CD14-positive monocyte (primary cell): ENCODE measurements around the gene GRID1. TPM values are rescaled to one million over a fixed set of nuclear protein-coding genes. Genes with fewer than 3 reads are reported as not detected.

Experiments
- DNase-seq, 3 donors: peaks; one replicate each; pipeline ENCODE4 v3.0.0-alpha.2; 2011 to 2022
- H2AFZ ChIP-seq: 2 replicates; pipeline ENCODE4 v1.6.0; 2012; ENCODE audit warnings: mild to moderate bottlenecking, low read depth, low read length, inconsistent platforms; ENCODE audit not compliant: insufficient read depth, poor library complexity, severe bottlenecking
- H3K27ac ChIP-seq, 2 donors: 1 replicate in 1 of 2; 2 replicates in 1 of 2; pipeline ENCODE4 v1.5.1; 2012 to 2013; ENCODE audit warnings: low read length in 2 of 2, control low read depth in 1 of 2, inconsistent platforms in 1 of 2, low read depth in 1 of 2, mild to moderate bottlenecking in 1 of 2
- H3K27me3 ChIP-seq, 2 donors: one replicate each; pipeline versions ENCODE4 v1.6.0 to v1.6.1; 2011 to 2013; ENCODE audit warnings: low read length in 2 of 2; ENCODE audit not compliant: control insufficient read depth in 2 of 2, insufficient read depth in 2 of 2
- H3K36me3 ChIP-seq, 2 donors: replicated peaks in 1 of 2; 1 replicate in 1 of 2; 2 replicates in 1 of 2; pipeline versions ENCODE4 v1.5.1 to v1.6.1; 2012 to 2013; ENCODE audit warnings: low read length in 2 of 2, control low read depth in 1 of 2, inconsistent platforms in 1 of 2, mild to moderate bottlenecking in 1 of 2; ENCODE audit not compliant: insufficient read depth in 2 of 2, control insufficient read depth in 1 of 2
- H3K4me1 ChIP-seq, 2 donors: 1 replicate in 1 of 2; 2 replicates in 1 of 2; pipeline versions ENCODE4 v1.5.1 to v1.6.1; 2012 to 2013; ENCODE audit warnings: low read length in 2 of 2, control low read depth in 1 of 2, inconsistent platforms in 1 of 2, mild to moderate bottlenecking in 1 of 2, moderate library complexity in 1 of 2; ENCODE audit not compliant: insufficient read depth in 2 of 2, control insufficient read depth in 1 of 2
- H3K4me2 ChIP-seq: replicated peaks from 2 replicates; pipeline ENCODE3; 2012; ENCODE audit warnings: low read length, moderate library complexity, mild to moderate bottlenecking; ENCODE audit not compliant: poor library complexity, severe bottlenecking; ENCODE audit errors: extremely low read depth
- H3K4me3 ChIP-seq, 3 experiments: fragments of 200-600 bp in 1 of 3; sonication (generic) in 1 of 3; replicated peaks in 1 of 3; 1 replicate in 2 of 3; 2 replicates in 1 of 3; pipeline ENCODE4 v1.5.1; 2011 to 2013; ENCODE audit warnings: low read length in 3 of 3, mild to moderate bottlenecking in 3 of 3, control low read depth in 2 of 3, low read depth in 2 of 3, inconsistent platforms in 1 of 3, moderate library complexity in 1 of 3
- H3K79me2 ChIP-seq: 2 replicates; pipeline ENCODE4 v1.6.0; 2012; ENCODE audit warnings: mild to moderate bottlenecking, control low read depth, inconsistent platforms, low read length, moderate library complexity; ENCODE audit not compliant: insufficient read depth
- H3K9ac ChIP-seq: 2 replicates; pipeline ENCODE4 v1.6.0; 2017; ENCODE audit warnings: low read length, mild to moderate bottlenecking; ENCODE audit not compliant: insufficient read depth, poor library complexity, severe bottlenecking
- H3K9me3 ChIP-seq, 2 donors: replicated peaks in 1 of 2; 1 replicate in 1 of 2; 2 replicates in 1 of 2; pipeline versions ENCODE4 v1.5.1 to v1.6.1; 2012 to 2013; ENCODE audit warnings: low read length in 2 of 2, control low read depth in 1 of 2; ENCODE audit not compliant: control insufficient read depth in 1 of 2, insufficient read depth in 1 of 2
- H4K20me1 ChIP-seq: 2 replicates; pipeline ENCODE4 v1.6.0; 2012; ENCODE audit warnings: mild to moderate bottlenecking, low read length, control low read depth, moderate library complexity; ENCODE audit not compliant: insufficient read depth
- H3K27ac Mint-ChIP-seq, 7 donors: one replicate each; pipeline ENCODE4 v1.8.0; 2020; ENCODE audit warnings: mild to moderate bottlenecking in 7 of 7, mixed read lengths in 7 of 7, moderate library complexity in 6 of 7, inconsistent platforms in 2 of 7
- H3K27me3 Mint-ChIP-seq, 3 donors: one replicate each; pipeline ENCODE4 v1.8.0; 2021 to 2022; ENCODE audit warnings: low read depth in 3 of 3, mild to moderate bottlenecking in 3 of 3, mixed read lengths in 3 of 3, moderate library complexity in 3 of 3, inconsistent platforms in 1 of 3
- H3K36me3 Mint-ChIP-seq, 2 donors: one replicate each; pipeline ENCODE4 v1.8.0; 2020; ENCODE audit warnings: mixed read lengths in 2 of 2, inconsistent platforms in 1 of 2, mild to moderate bottlenecking in 1 of 2
- H3K4me1 Mint-ChIP-seq: one replicate; pipeline ENCODE4 v1.8.0; 2020; ENCODE audit warnings: mild to moderate bottlenecking, mixed read lengths
- H3K4me3 Mint-ChIP-seq, 2 donors: one replicate each; pipeline ENCODE4 v1.8.0; 2020; ENCODE audit warnings: mild to moderate bottlenecking in 2 of 2, mixed read lengths in 2 of 2, moderate library complexity in 1 of 2
- H3K9me3 Mint-ChIP-seq, 7 donors: one replicate each; pipeline ENCODE4 v1.8.0; 2020 to 2022; ENCODE audit warnings: mixed read lengths in 7 of 7, mild to moderate bottlenecking in 6 of 7, moderate library complexity in 6 of 7, inconsistent platforms in 2 of 7
- WGBS: methylation state at CpG from one replicate; pipeline ENCODE4 v1.1.5; 2013; ENCODE audit warnings: missing lambda C conversion rate; ENCODE audit not compliant: insufficient coverage; 5-methylcytosine and 5-hydroxymethylcytosine counted together
- intact Hi-C, 2 donors: fragments of 100-400 bp; cut with micrococcal nuclease; formaldehyde crosslinking; loops; one replicate each; pipeline versions ENCODE4 v1.15.0 to v1.15.1; 2023
- polyA plus RNA-seq, 3 donors: library from polyadenylated mRNA; depleted of rRNA in 1 of 3; unstranded in 2 of 3; stranded (reverse) in 1 of 3; fragments of 300-500 nt in 2 of 3; fragments of >200 nt in 1 of 3; fragmentation: Illumina TruSeq in 2 of 3; gene quantifications; 1 replicate in 2 of 3; 2 replicates in 1 of 3; pipeline ENCODE4 v1.2.3, GENCODE V29; 2012 to 2021
- TF ChIP-seq, protein P1 (sequence below): fragments of 200-600 bp; IDR thresholded peaks from one replicate; pipeline ENCODE4 v1.8.0; 2022; ENCODE audit warnings: antibody characterized with exemption, mild to moderate bottlenecking

GRID1 gene
- polyA plus RNA-seq, 3 donors: not detected

DNA sequence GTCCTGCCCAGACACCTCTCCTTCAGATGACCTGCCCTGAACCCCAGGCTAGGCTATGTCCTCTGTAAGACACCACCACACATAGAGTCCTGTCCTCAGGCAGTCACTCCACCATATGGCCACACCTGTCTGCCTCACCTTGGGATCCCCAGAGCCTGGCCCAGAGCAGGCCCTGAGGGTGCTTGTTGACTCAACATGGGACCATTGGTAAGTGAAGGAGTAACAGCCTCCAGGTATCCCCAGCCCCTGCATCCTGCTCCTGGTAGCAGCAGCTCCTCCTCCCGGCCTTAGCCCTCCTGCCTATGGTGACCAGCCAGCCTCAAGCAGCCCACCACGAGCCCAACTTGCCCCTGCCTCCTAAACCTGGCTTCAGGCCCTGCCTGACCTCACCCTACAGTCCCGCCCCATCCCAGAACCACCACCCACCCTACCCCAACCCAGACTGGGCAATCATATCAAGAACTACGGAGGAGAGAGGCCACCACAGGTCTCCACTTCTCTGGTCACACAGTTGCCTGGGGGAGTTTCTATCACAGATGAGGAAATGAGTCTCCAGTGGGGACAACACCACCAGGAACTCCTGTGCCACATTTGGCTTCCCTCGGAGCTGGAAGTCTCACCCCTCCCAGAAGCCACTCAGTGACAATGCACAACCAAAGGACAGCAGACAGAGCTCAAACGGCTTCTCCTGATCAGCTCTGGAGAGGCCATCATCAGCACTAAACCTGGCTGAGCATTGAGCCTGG is 136.6 kb downstream of the GRID1 start:
- H3K27ac Mint-ChIP-seq: peak overlapping the region in 4 of 7 donors; percentile 23 to 74 (median 52)
- H3K9me3 Mint-ChIP-seq: peaks cover 0 to 3% (median 0%) of the 10 kb centered on the region in 7 donors
- Histone ChIP-seq H4K20me1 (no peaks in the 10 kb centered on the region), H3K4me1 (peaks cover 60 to 79% of the 10 kb centered on the region in 2 donors), H3K27me3 (no peaks in the 10 kb centered on the region), H3K79me2 (no peaks in the 10 kb centered on the region), H3K9me3 (no peaks in the 10 kb centered on the region), H3K4me2 (no peak overlapping the region), H3K9ac (no peak overlapping the region), H2AFZ (no peak overlapping the region), H3K4me3 (no peak overlapping the region), H3K27ac (peak overlapping the region in 1 of 2 donors; percentile 55), H3K36me3 (no peaks in the 10 kb centered on the region)
- intact Hi-C loops: no loop called here
- peaks cover 62% of the 10 kb centered on the region for H3K4me1 Mint-ChIP-seq
- TF ChIP-seq, protein P1, sequence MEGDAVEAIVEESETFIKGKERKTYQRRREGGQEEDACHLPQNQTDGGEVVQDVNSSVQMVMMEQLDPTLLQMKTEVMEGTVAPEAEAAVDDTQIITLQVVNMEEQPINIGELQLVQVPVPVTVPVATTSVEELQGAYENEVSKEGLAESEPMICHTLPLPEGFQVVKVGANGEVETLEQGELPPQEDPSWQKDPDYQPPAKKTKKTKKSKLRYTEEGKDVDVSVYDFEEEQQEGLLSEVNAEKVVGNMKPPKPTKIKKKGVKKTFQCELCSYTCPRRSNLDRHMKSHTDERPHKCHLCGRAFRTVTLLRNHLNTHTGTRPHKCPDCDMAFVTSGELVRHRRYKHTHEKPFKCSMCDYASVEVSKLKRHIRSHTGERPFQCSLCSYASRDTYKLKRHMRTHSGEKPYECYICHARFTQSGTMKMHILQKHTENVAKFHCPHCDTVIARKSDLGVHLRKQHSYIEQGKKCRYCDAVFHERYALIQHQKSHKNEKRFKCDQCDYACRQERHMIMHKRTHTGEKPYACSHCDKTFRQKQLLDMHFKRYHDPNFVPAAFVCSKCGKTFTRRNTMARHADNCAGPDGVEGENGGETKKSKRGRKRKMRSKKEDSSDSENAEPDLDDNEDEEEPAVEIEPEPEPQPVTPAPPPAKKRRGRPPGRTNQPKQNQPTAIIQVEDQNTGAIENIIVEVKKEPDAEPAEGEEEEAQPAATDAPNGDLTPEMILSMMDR: no peak
- WGBS: 57% methylated on average over 5 of the region's 6 CpGs
- DNase-seq: peak in 2 of 3 donors; percentile 18 to 20
- H3K4me3 Mint-ChIP-seq: no peak overlapping the region
- H3K27me3 Mint-ChIP-seq: peaks cover 1 to 4% (median 4%) of the 10 kb centered on the region in 3 donors
- no peaks in the 10 kb centered on the region for H3K36me3 Mint-ChIP-seq

DNA sequence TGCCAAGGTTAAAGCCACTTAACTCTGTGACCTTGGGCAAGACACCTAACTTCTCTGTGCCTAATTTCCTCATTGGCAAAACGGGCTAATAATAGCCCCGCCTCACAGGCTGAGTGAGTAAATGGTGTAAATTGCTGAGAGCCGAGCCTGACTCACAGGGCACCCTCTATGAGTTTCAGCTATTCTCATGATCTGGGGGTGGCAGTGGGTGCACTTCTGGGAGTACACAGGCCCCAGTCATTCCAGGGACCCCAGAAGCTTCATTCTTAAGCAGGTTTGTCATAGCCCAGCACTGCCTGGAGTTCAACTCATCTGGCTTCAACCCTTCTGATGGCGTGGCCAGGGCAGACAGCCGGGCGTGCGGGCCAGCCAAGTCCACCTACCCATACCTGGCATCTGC is 137.2 kb downstream of the GRID1 start:
- peak; percentile 29 to 59 (median 55) for DNase-seq
- H3K36me3 Mint-ChIP-seq: no peaks in the 10 kb centered on the region
- Histone ChIP-seq H3K4me1 (peaks cover 60 to 79% of the 10 kb centered on the region in 2 donors), H3K4me2 (no peak overlapping the region), H3K36me3 (no peaks in the 10 kb centered on the region), H3K27ac (peak overlapping the region in 1 of 2 donors; percentile 55), H3K27me3 (no peaks in the 10 kb centered on the region), H3K9ac (no peak overlapping the region), H2AFZ (no peak overlapping the region), H4K20me1 (no peaks in the 10 kb centered on the region), H3K9me3 (no peaks in the 10 kb centered on the region), H3K4me3 (no peak overlapping the region), H3K79me2 (no peaks in the 10 kb centered on the region)
- intact Hi-C loops: no loop called here
- TF ChIP-seq, protein P1: no peak
- peaks cover 0 to 3% (median 0%) of the 10 kb centered on the region in 7 donors for H3K9me3 Mint-ChIP-seq
- no peak overlapping the region for H3K4me3 Mint-ChIP-seq
- whole genome bisulfite sequencing: 100% methylated on average over 4 of the region's 7 CpGs
- H3K27ac Mint-ChIP-seq: peak overlapping the region in 3 of 7 donors; percentile 30 to 74 (median 66)
- peaks cover 62% of the 10 kb centered on the region for H3K4me1 Mint-ChIP-seq
- peaks cover 4 to 5% (median 4%) of the 10 kb centered on the region in 3 donors for H3K27me3 Mint-ChIP-seq
